ENCODE results near the gene SH3BP4. TPM values are rescaled to one million over a fixed set of nuclear protein-coding genes. Genes with fewer than 3 reads are reported as not detected.
"Not testable (repeated sequence)": the region's sequence is repeated elsewhere in the genome, so short reads cannot be mapped to it uniquely, and the experiment has no call there.

SH3BP4 gene
- polyA plus RNA-seq, 1 donor: 33.7 TPM

GRCh38 chr2:235052514-235053354, 100.9 kb downstream of the SH3BP4 start:
- DNase-seq: no peak

- no peak for DNase-seq
Observed at GRCh38 chr2:235053651-235054050, 101.8 kb downstream of the SH3BP4 start.

- DNase-seq: no peak
Observed at GRCh38 chr2:235054475-235054874, 102.7 kb downstream of the SH3BP4 start.

GRCh38 chr2:235054919-235055318, 103.1 kb downstream of the SH3BP4 start:
- DNase-seq: no peak

GRCh38 chr2:235055891-235056516, 104.2 kb downstream of the SH3BP4 start:
- DNase-seq: no peak

- DNase-seq: no peak
Observed at GRCh38 chr2:235056768-235057167, 105.0 kb downstream of the SH3BP4 start.

- DNase-seq: not testable (repeated sequence)
Observed at GRCh38 chr2:235057616-235058015, 105.8 kb downstream of the SH3BP4 start.

GRCh38 chr2:235059161-235059560, 107.3 kb downstream of the SH3BP4 start:
- DNase-seq: no peak

- DNase-seq: no peak
Observed at GRCh38 chr2:235061656-235062055, 109.8 kb downstream of the SH3BP4 start.

- DNase-seq: no peak
Observed at GRCh38 chr2:235063471-235063961, 111.7 kb downstream of the SH3BP4 start.

- DNase-seq: no peak
Observed at GRCh38 chr2:235064976-235065375, 113.2 kb downstream of the SH3BP4 start.

- no peak for DNase-seq
Observed at GRCh38 chr2:235066490-235066889, 114.7 kb downstream of the SH3BP4 start.

- no peak for DNase-seq
Observed at GRCh38 chr2:235066895-235067294, 115.1 kb downstream of the SH3BP4 start.

- DNase-seq: no peak
Observed at GRCh38 chr2:235068701-235069100, 116.9 kb downstream of the SH3BP4 start.

GRCh38 chr2:235070063-235070706, 118.4 kb downstream of the SH3BP4 start:
- no peak for DNase-seq

GRCh38 chr2:235073868-235074413, 122.1 kb downstream of the SH3BP4 start:
- DNase-seq: no peak

- no peak for DNase-seq
Observed at GRCh38 chr2:235077046-235077445, 125.2 kb downstream of the SH3BP4 start.

GRCh38 chr2:235078182-235078581, 126.4 kb downstream of the SH3BP4 start:
- DNase-seq: no peak

GRCh38 chr2:235078914-235079472, 127.2 kb downstream of the SH3BP4 start:
- no peak for DNase-seq

GRCh38 chr2:235080101-235080500, 128.3 kb downstream of the SH3BP4 start:
- DNase-seq: no peak

GRCh38 chr2:235082578-235083338, 130.9 kb downstream of the SH3BP4 start:
- no peak for DNase-seq

Measured in left kidney (tissue), 2 donors.